GM12878 (cell line): ENCODE data around the gene TIMM22. TPM values are rescaled to one million over a fixed set of nuclear protein-coding genes. Genes with fewer than 3 reads are reported as not detected.

ENCODE experiments used
- ATAC-seq: fragments of 200-7000 bp; cut with Tn5 transposase; 3 replicates; pipeline ENCODE4 v1.9.1; 2020; ENCODE audit warnings: mild to moderate bottlenecking, moderate library complexity
- BruUV-seq: library from RNA; stranded (reverse); fragments of 400-500 nt; replicated peaks from 2 replicates; lab custom pipeline; 2021; lab: Mats Ljungman, UMichigan
- CTCF ChIA-PET: fragments of 300-600 bp; sonication (Branson Sonifier 250); formaldehyde crosslinking; extraction: SDS; loops from one replicate; lab custom pipeline; 2021; ENCODE audit warnings: inconsistent platforms; lab: Yijun Ruan, JAX
- POLR2A ChIA-PET: fragments of 350-600 bp; formaldehyde crosslinking; extraction: SDS; loops from one replicate; lab custom pipeline; 2021; ENCODE audit warnings: inconsistent platforms; lab: Charles Lee
- RAD21 ChIA-PET: fragments of 300-600 bp; sonication (Branson Sonifier 250); formaldehyde crosslinking; loops from one replicate; lab custom pipeline; 2023; ENCODE audit warnings: antibody characterized with exemption; ENCODE audit not compliant: unreplicated experiment; lab: Charles Lee
- SMC1A ChIA-PET: fragments of 300-600 bp; sonication (Branson Sonifier 250); formaldehyde crosslinking; loops from one replicate; lab custom pipeline; 2023; ENCODE audit not compliant: unreplicated experiment, uncharacterized antibody; lab: Charles Lee
- DNase-seq: peaks from one replicate; pipeline ENCODE4 v3.0.0-alpha.2; 2011; ENCODE audit warnings: low read depth, low spot score
- FAIRE-seq: peaks from 3 replicates; lab custom pipeline; 2011; peaks lifted over from hg19 to GRCh38; lab: Jason Lieb, UNC
- H2AFZ ChIP-seq: 2 replicates; pipeline ENCODE4 v1.6.0; 2011; ENCODE audit warnings: low read depth, low read length, control low read depth; ENCODE audit not compliant: control insufficient read depth
- H3K27ac ChIP-seq: 2 replicates; pipeline ENCODE4 v1.5.1; 2011; ENCODE audit warnings: control low read depth; ENCODE audit not compliant: control insufficient read depth, insufficient read depth
- H3K27me3 ChIP-seq, 2 experiments: replicated peaks in 1 of 2; 2 replicates each; pipeline versions ENCODE4 v1.6.0 to v1.6.1; 2011; ENCODE audit warnings: low read length in 1 of 2; ENCODE audit not compliant: control insufficient read depth in 2 of 2, insufficient read depth in 2 of 2
- H3K36me3 ChIP-seq, 2 experiments: 2 replicates each; pipeline ENCODE4 v1.5.1; 2011; ENCODE audit warnings: low read length in 1 of 2; ENCODE audit not compliant: control insufficient read depth in 2 of 2, insufficient read depth in 2 of 2
- H3K4me1 ChIP-seq: 2 replicates; pipeline ENCODE4 v1.6.1; 2011; ENCODE audit warnings: mild to moderate bottlenecking, low read length, moderate library complexity, mixed read lengths; ENCODE audit not compliant: control insufficient read depth, insufficient read depth
- H3K4me2 ChIP-seq: 2 replicates; pipeline ENCODE4 v1.6.0; 2011; ENCODE audit warnings: control low read depth; ENCODE audit not compliant: control insufficient read depth, insufficient read depth
- H3K4me3 ChIP-seq: fragments of 200-600 bp; sonication (generic); 2 replicates; pipeline ENCODE4 v1.5.1; 2016
- H3K79me2 ChIP-seq: 2 replicates; pipeline ENCODE4 v1.6.0; 2011; ENCODE audit warnings: low read length; ENCODE audit not compliant: control insufficient read depth, insufficient read depth
- H3K9ac ChIP-seq: 2 replicates; pipeline ENCODE4 v1.8.0; 2011; ENCODE audit warnings: low read length, control low read depth, mixed read lengths; ENCODE audit not compliant: control insufficient read depth, insufficient read depth
- H3K9me3 ChIP-seq: replicated peaks from 3 replicates; pipeline ENCODE4 v1.5.1; 2011; ENCODE audit warnings: mild to moderate bottlenecking, low read length; ENCODE audit not compliant: control insufficient read depth, insufficient read depth
- H4K20me1 ChIP-seq: 2 replicates; pipeline ENCODE4 v1.6.0; 2011; ENCODE audit not compliant: control insufficient read depth, insufficient read depth
- ATF2 ChIP-seq: IDR thresholded peaks from 2 replicates; pipeline ENCODE4 v1.6.1; 2012; ENCODE audit warnings: low read length, inconsistent platforms
- EZH2 ChIP-seq: IDR thresholded peaks from 2 replicates; pipeline ENCODE4 v1.6.1; 2012; ENCODE audit warnings: low read depth, mild to moderate bottlenecking, control low read depth, inconsistent platforms, low read length, borderline replicate concordance; ENCODE audit not compliant: control insufficient read depth
- FOS ChIP-seq: IDR thresholded peaks from 3 replicates; pipeline ENCODE4 v1.6.1; 2011; ENCODE audit warnings: borderline replicate concordance; ENCODE audit not compliant: insufficient read length; ENCODE audit errors: extremely low read depth
- HDGF ChIP-seq: fragments of 450-650 bp; IDR thresholded peaks from 2 replicates; pipeline ENCODE4 v1.6.1; 2016; ENCODE audit warnings: antibody characterized with exemption
- MEF2B ChIP-seq: fragments of 450-650 bp; IDR thresholded peaks from 2 replicates; pipeline ENCODE4 v1.6.1; 2018; ENCODE audit warnings: mild to moderate bottlenecking, moderate library complexity; ENCODE audit not compliant: partially characterized antibody, poor library complexity, severe bottlenecking
- MXI1 ChIP-seq: fragments of 150-350 bp; IDR thresholded peaks from 2 replicates; pipeline ENCODE4 v1.6.1; 2011; ENCODE audit warnings: low read depth, mild to moderate bottlenecking, inconsistent platforms, low read length, improper control_type of control experiment
- NFIC ChIP-seq: IDR thresholded peaks from 2 replicates; pipeline ENCODE4 v1.6.1; 2012; ENCODE audit warnings: low read depth, mild to moderate bottlenecking, inconsistent platforms, low read length, moderate library complexity
- POLR2AphosphoS5 ChIP-seq: IDR thresholded peaks from 2 replicates; pipeline ENCODE4 v1.6.1; 2011; ENCODE audit warnings: mild to moderate bottlenecking, low read length, inconsistent platforms
- RBBP5 ChIP-seq: fragments of 200-600 bp; sonication (generic); conservative IDR thresholded peaks from 2 replicates; pipeline ENCODE4 v1.6.1; 2016
- SPI1 ChIP-seq: IDR thresholded peaks from 2 replicates; pipeline ENCODE4 v1.6.1; 2011; ENCODE audit warnings: low read depth, mild to moderate bottlenecking, low read length, moderate library complexity, borderline replicate concordance; ENCODE audit not compliant: insufficient read depth
- SREBF1 ChIP-seq: IDR thresholded peaks from 2 replicates; pipeline ENCODE4 v1.6.1; 2012; ENCODE audit warnings: mild to moderate bottlenecking, low read length
- YBX1 ChIP-seq: fragments of 450-650 bp; IDR thresholded peaks from 2 replicates; pipeline ENCODE4 v1.6.1; 2016; ENCODE audit warnings: antibody characterized with exemption
- ZNF687 ChIP-seq: fragments of 450-650 bp; IDR thresholded peaks from 2 replicates; pipeline ENCODE4 v1.6.1; 2017; ENCODE audit warnings: mild to moderate bottlenecking, moderate library complexity
- WGBS: methylation state at CpG from one replicate; pipeline ENCODE4 v1.1.6; 2016; ENCODE audit warnings: low lambda C conversion rate; ENCODE audit not compliant: insufficient replicate concordance, insufficient coverage; ENCODE audit errors: missing lambda C conversion rate; 5-methylcytosine and 5-hydroxymethylcytosine counted together
- in situ Hi-C: fragments of 300-500 bp; cut with MboI; formaldehyde crosslinking; loops from 9 replicates; pipeline ENCODE4 v1.14.3; 2018; ENCODE audit warnings: mixed read lengths
- intact Hi-C: fragments of 100-400 bp; cut with micrococcal nuclease; formaldehyde crosslinking; loops from one replicate; pipeline ENCODE4 v1.14.2; 2022; ENCODE audit not compliant: unreplicated experiment
- polyA plus RNA-seq, 11 experiments: library from polyadenylated mRNA; depleted of rRNA in 4 of 11; unstranded in 6 of 11; stranded (reverse) in 5 of 11; fragments of >200 nt; fragmentation: Nextera tagmentation in 4 of 11; fragmentation: Illumina TruSeq in 1 of 11; extraction: Ambion mirVana in 4 of 11; extraction: Trizol in 1 of 11; gene quantifications; 1 replicate in 1 of 11; 2 replicates in 10 of 11; pipeline versions ENCODE4 v1.2.1 to v1.2.3, GENCODE V29; 2011 to 2016; ENCODE audit warnings: inconsistent platforms in 2 of 11, missing spikeins in 2 of 11, low read depth in 1 of 11
- total RNA-seq, 4 experiments: library from RNA; depleted of rRNA in 3 of 4; stranded (reverse); fragments of >200 nt in 3 of 4; fragmentation: Illumina TruSeq in 1 of 4; extraction: Trizol in 1 of 4; gene quantifications; 2 replicates each; pipeline versions ENCODE4 v1.2.1 to v1.2.3, GENCODE V29; 2013 to 2021
- TF ChIP-seq, protein P1 (sequence below): fragments of 450-650 bp; IDR thresholded peaks from 2 replicates; pipeline ENCODE4 v1.6.1; 2017; ENCODE audit warnings: mild to moderate bottlenecking
- TF ChIP-seq, protein P2 (sequence below): fragments of 450-650 bp; IDR thresholded peaks from 2 replicates; pipeline ENCODE4 v1.6.1; 2016; ENCODE audit warnings: mild to moderate bottlenecking

The TIMM22 gene
- total and polyA plus RNA-seq, 10 of the 15 experiments (the other 5 are each of a cell fraction or from before 2014, with no cell fraction given), result 4.4 to 25.0 (median 10.6) TPM

GRCh38 chr17:948284-948852, 48.6 kb upstream of the TIMM22 start:
- Histone ChIP-seq H3K27me3 (no peaks in the 10 kb centered on the region), H3K4me1 (no peaks in the 10 kb centered on the region), H3K36me3 (no peaks in the 10 kb centered on the region), H3K9me3 (no peaks in the 10 kb centered on the region; the same call in 2 of the 3 replicates), H3K9ac (no peak overlapping the region), H3K79me2 (no peaks in the 10 kb centered on the region), H3K27ac (no peak overlapping the region), H4K20me1 (no peaks in the 10 kb centered on the region), H3K4me3 (no peak overlapping the region), H2AFZ (no peak overlapping the region), H3K4me2 (no peak overlapping the region)
- BruUV-seq, result no TSS peak
- CTCF ChIA-PET, result no interaction called here
- POLR2A ChIA-PET, result no interaction called here
- RAD21 ChIA-PET, result no interaction called here
- SMC1A ChIA-PET, result no interaction called here
- ATAC-seq (no peak), DNase-seq (no peak), FAIRE-seq (no peak)
- intact Hi-C loops, result no loop called here
- 57% methylated on average over 13 of the region's 25 CpGs for WGBS
- in situ Hi-C loops, result no loop called here
- no peak for TF ChIP-seq MXI1
- TF ChIP-seq NFIC, result no peak
- no peak for TF ChIP-seq YBX1
- TF ChIP-seq FOS, result no peak
- TF ChIP-seq ZNF687, result no peak
- TF ChIP-seq MEF2B, result no peak
- TF ChIP-seq ATF2, result no peak
- TF ChIP-seq SREBF1, result no peak
- no peak for TF ChIP-seq EZH2
- no peak for TF ChIP-seq POLR2AphosphoS5
- TF ChIP-seq, protein P1, sequence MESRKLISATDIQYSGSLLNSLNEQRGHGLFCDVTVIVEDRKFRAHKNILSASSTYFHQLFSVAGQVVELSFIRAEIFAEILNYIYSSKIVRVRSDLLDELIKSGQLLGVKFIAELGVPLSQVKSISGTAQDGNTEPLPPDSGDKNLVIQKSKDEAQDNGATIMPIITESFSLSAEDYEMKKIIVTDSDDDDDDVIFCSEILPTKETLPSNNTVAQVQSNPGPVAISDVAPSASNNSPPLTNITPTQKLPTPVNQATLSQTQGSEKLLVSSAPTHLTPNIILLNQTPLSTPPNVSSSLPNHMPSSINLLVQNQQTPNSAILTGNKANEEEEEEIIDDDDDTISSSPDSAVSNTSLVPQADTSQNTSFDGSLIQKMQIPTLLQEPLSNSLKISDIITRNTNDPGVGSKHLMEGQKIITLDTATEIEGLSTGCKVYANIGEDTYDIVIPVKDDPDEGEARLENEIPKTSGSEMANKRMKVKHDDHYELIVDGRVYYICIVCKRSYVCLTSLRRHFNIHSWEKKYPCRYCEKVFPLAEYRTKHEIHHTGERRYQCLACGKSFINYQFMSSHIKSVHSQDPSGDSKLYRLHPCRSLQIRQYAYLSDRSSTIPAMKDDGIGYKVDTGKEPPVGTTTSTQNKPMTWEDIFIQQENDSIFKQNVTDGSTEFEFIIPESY, result no peak
- TF ChIP-seq HDGF, result no peak
- no peak for TF ChIP-seq RBBP5
- no peak for TF ChIP-seq SPI1
- TF ChIP-seq, protein P2, sequence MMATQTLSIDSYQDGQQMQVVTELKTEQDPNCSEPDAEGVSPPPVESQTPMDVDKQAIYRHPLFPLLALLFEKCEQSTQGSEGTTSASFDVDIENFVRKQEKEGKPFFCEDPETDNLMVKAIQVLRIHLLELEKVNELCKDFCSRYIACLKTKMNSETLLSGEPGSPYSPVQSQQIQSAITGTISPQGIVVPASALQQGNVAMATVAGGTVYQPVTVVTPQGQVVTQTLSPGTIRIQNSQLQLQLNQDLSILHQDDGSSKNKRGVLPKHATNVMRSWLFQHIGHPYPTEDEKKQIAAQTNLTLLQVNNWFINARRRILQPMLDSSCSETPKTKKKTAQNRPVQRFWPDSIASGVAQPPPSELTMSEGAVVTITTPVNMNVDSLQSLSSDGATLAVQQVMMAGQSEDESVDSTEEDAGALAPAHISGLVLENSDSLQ, result no peak
